ENCODE data around the gene GPR22.

Gene GPR22

GRCh38 chr7:107432261-107432660, 37.6 kb upstream of the GPR22 start:
- no peaks in the 10 kb centered on the region for H3K36me3 ChIP-seq (ENCODE audit: insufficient read depth, low read length)
- H3K27me3 ChIP-seq (ENCODE audit: insufficient read depth, low read length, poor library complexity): no peaks in the 10 kb centered on the region
- H3K4me2 ChIP-seq (ENCODE audit: insufficient read depth, low read length): no peak overlapping the region
- no peak overlapping the region for H3K9ac ChIP-seq (ENCODE audit: low read depth, low read length)
- ATAC-seq (ENCODE audit: insufficient read depth, low read depth) (no peak), DNase-seq (no peak)
- H3K4me1 ChIP-seq (ENCODE audit: insufficient read depth, low read length): no peaks in the 10 kb centered on the region
- no peaks in the 10 kb centered on the region for H4K20me1 ChIP-seq (ENCODE audit: insufficient read depth, low read length)
- peaks cover 2% of the 10 kb centered on the region for H3K9me3 ChIP-seq (ENCODE audit: insufficient read depth, low read length, severe bottlenecking)
- no peak overlapping the region for H2AFZ ChIP-seq (ENCODE audit: low read depth, low read length)
- TF ChIP-seq CTCF (IDR thresholded peaks at IDR 0.05; ENCODE audit: borderline replicate concordance, extremely low read depth, low read length, poor library complexity, severe bottlenecking) (no peak), EZH2 (IDR thresholded peaks at IDR 0.05; ENCODE audit: borderline replicate concordance, low read depth, low read length, severe bottlenecking) (no peak)
- no peak overlapping the region for H3K27ac ChIP-seq (ENCODE audit: low read length)
- no peaks in the 10 kb centered on the region for H3K79me2 ChIP-seq (ENCODE audit: insufficient read depth, low read length)
- H3K4me3 ChIP-seq (ENCODE audit: low read depth in 1 of 2, low read length in 2 of 2): no peak overlapping the region

DNA sequence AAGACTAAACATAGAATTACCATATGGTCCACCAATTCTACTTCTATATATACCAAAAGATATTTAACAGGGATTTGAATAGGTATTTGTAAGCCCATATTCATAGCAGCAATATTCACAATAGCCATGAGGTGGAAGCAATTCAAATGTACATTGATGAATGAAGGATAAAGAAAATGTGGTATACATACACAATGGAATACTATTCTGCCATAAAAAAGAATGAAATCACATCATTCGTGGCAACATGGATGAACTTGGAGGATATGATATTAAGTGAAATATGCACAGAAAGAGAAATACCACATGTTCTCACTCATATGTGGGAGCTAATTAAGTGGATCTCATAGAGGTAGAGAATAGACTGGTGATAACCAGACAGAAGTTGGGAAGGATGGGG, 34.1 kb upstream of the GPR22 start:
- Histone ChIP-seq H3K27ac (ENCODE audit: low read length) (no peak overlapping the region), H3K36me3 (ENCODE audit: insufficient read depth, low read length) (no peaks in the 10 kb centered on the region), H3K4me3 (ENCODE audit: low read depth in 1 of 2, low read length in 2 of 2) (no peak overlapping the region), H3K9ac (ENCODE audit: low read depth, low read length) (no peak overlapping the region), H4K20me1 (ENCODE audit: insufficient read depth, low read length) (no peaks in the 10 kb centered on the region), H3K79me2 (ENCODE audit: insufficient read depth, low read length) (no peaks in the 10 kb centered on the region), H2AFZ (ENCODE audit: low read depth, low read length) (no peak overlapping the region), H3K9me3 (ENCODE audit: insufficient read depth, low read length, severe bottlenecking) (peaks cover 2% of the 10 kb centered on the region), H3K27me3 (ENCODE audit: insufficient read depth, low read length, poor library complexity) (no peaks in the 10 kb centered on the region), H3K4me2 (ENCODE audit: insufficient read depth, low read length) (no peak overlapping the region), H3K4me1 (ENCODE audit: insufficient read depth, low read length) (no peaks in the 10 kb centered on the region)
- ATAC-seq (ENCODE audit: insufficient read depth, low read depth) (no peak), DNase-seq (no peak)
- no peak for TF ChIP-seq CTCF (IDR thresholded peaks at IDR 0.05; ENCODE audit: borderline replicate concordance, extremely low read depth, low read length, poor library complexity, severe bottlenecking)
- TF ChIP-seq EZH2 (IDR thresholded peaks at IDR 0.05; ENCODE audit: borderline replicate concordance, low read depth, low read length, severe bottlenecking): no peak

DNA sequence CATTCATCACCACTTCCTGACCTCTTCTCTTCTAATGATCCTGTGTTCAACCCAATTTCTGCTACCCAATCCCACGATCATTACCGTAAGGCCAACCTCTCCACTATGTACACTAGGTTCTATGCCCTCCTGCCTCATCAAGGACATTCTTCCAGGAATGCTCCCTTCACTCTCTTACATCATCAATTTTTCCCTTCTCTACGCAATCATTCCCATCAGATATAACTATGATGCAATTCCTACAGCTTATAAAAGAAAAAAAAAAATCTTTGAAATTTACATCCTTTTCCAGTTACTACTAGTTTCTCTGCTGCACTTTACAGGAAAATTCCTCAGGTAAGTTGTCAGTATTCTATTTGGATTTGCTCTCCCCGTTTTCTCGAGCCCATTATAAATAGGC, 30.8 kb upstream of the GPR22 start:
- no peak overlapping the region for H2AFZ ChIP-seq (ENCODE audit: low read depth, low read length)
- TF ChIP-seq CTCF (IDR thresholded peaks at IDR 0.05; ENCODE audit: borderline replicate concordance, extremely low read depth, low read length, poor library complexity, severe bottlenecking) (no peak), EZH2 (IDR thresholded peaks at IDR 0.05; ENCODE audit: borderline replicate concordance, low read depth, low read length, severe bottlenecking) (no peak)

More for the DNA sequence above, 30.8 kb upstream of the GPR22 start:
- H3K27ac ChIP-seq (ENCODE audit: low read length): no peak overlapping the region
- no peaks in the 10 kb centered on the region for H4K20me1 ChIP-seq (ENCODE audit: insufficient read depth, low read length)
- H3K4me1 ChIP-seq (ENCODE audit: insufficient read depth, low read length): no peaks in the 10 kb centered on the region
- ATAC-seq (ENCODE audit: insufficient read depth, low read depth) (no peak), DNase-seq (no peak)
- H3K9me3 ChIP-seq (ENCODE audit: insufficient read depth, low read length, severe bottlenecking): no peaks in the 10 kb centered on the region
- H3K27me3 ChIP-seq (ENCODE audit: insufficient read depth, low read length, poor library complexity): no peaks in the 10 kb centered on the region
- H3K4me2 ChIP-seq (ENCODE audit: insufficient read depth, low read length): no peak overlapping the region
- H3K79me2 ChIP-seq (ENCODE audit: insufficient read depth, low read length): no peaks in the 10 kb centered on the region
- H3K4me3 ChIP-seq (ENCODE audit: low read depth in 1 of 2, low read length in 2 of 2): no peak overlapping the region
- 0 out of 2 replicates have a peak, but pooled peaks cover 3% of the 10 kb centered on the region for H3K36me3 ChIP-seq (ENCODE audit: insufficient read depth, low read length)
- no peak overlapping the region for H3K9ac ChIP-seq (ENCODE audit: low read depth, low read length)
